H9 (cell line): ENCODE data around the gene YY1. TPM values are rescaled to one million over a fixed set of nuclear protein-coding genes. Genes with fewer than 3 reads are reported as not detected.
A peak's percentile ranks its signal among the peaks of the same experiment; 100 is the strongest.

ENCODE experiments used
- DNase-seq: peaks from one replicate; pipeline ENCODE4 v3.0.0-alpha.2; 2017
- H2AFZ ChIP-seq: one replicate; pipeline ENCODE4 v1.6.1; 2013; ENCODE audit warnings: mild to moderate bottlenecking, low read length, control low read depth, moderate library complexity
- H2AK5ac ChIP-seq: 2 replicates; pipeline ENCODE4 v1.6.1; 2013; ENCODE audit warnings: low read length, control low read depth, mixed read lengths; ENCODE audit not compliant: insufficient read length
- H2BK120ac ChIP-seq: one replicate; pipeline ENCODE4 v1.6.1; 2013; ENCODE audit warnings: low read depth, mild to moderate bottlenecking, low read length, control low read depth, inconsistent platforms; ENCODE audit not compliant: poor library complexity, severe bottlenecking
- H2BK12ac ChIP-seq: 2 replicates; pipeline ENCODE4 v1.6.1; 2013; ENCODE audit warnings: low read length, control low read depth, mixed read lengths, low read depth; ENCODE audit not compliant: insufficient read length
- H2BK15ac ChIP-seq: 2 replicates; pipeline ENCODE4 v1.6.1; 2013; ENCODE audit warnings: low read depth, low read length, control low read depth
- H2BK20ac ChIP-seq: one replicate; pipeline ENCODE4 v1.6.1; 2013; ENCODE audit warnings: low read depth, mild to moderate bottlenecking, low read length, control low read depth, inconsistent platforms; ENCODE audit not compliant: poor library complexity, severe bottlenecking
- H2BK5ac ChIP-seq: 2 replicates; pipeline ENCODE4 v1.6.1; 2013; ENCODE audit warnings: low read length, control low read depth, mixed read lengths; ENCODE audit not compliant: insufficient read length
- H3K14ac ChIP-seq: 2 replicates; pipeline ENCODE4 v1.6.1; 2013; ENCODE audit warnings: low read length, control low read depth; ENCODE audit not compliant: insufficient read depth
- H3K18ac ChIP-seq: 2 replicates; pipeline ENCODE4 v1.6.1; 2013; ENCODE audit warnings: low read depth, mild to moderate bottlenecking, mixed read lengths, low read length, control low read depth; ENCODE audit not compliant: insufficient read length
- H3K23ac ChIP-seq: 2 replicates; pipeline ENCODE4 v1.6.1; 2013; ENCODE audit warnings: low read length, control low read depth, mixed read lengths, low read depth; ENCODE audit not compliant: insufficient read length
- H3K23me2 ChIP-seq: 2 replicates; pipeline ENCODE4 v1.6.1; 2013; ENCODE audit warnings: low read depth, mild to moderate bottlenecking, mixed read lengths, low read length, control low read depth; ENCODE audit not compliant: insufficient read length, poor library complexity, severe bottlenecking
- H3K27ac ChIP-seq: 2 replicates; pipeline ENCODE4 v1.5.1; 2013; ENCODE audit warnings: low read length, control low read depth, mixed read lengths, low read depth; ENCODE audit not compliant: insufficient read length
- H3K27me3 ChIP-seq: 2 replicates; pipeline ENCODE4 v1.6.1; 2013; ENCODE audit warnings: low read length, control low read depth, inconsistent platforms; ENCODE audit not compliant: insufficient read depth
- H3K4ac ChIP-seq: 2 replicates; pipeline ENCODE4 v1.6.1; 2013; ENCODE audit warnings: low read depth, mild to moderate bottlenecking, control low read depth, inconsistent platforms, low read length, moderate library complexity
- H3K4me1 ChIP-seq: 2 replicates; pipeline ENCODE4 v1.6.1; 2013; ENCODE audit warnings: low read length, control low read depth, inconsistent platforms; ENCODE audit not compliant: insufficient read depth
- H3K4me2 ChIP-seq: 2 replicates; pipeline ENCODE4 v1.6.1; 2013; ENCODE audit warnings: low read length, control low read depth, mixed read lengths; ENCODE audit not compliant: insufficient read length, insufficient read depth
- H3K56ac ChIP-seq: 2 replicates; pipeline ENCODE4 v1.6.1; 2013; ENCODE audit warnings: low read depth, mild to moderate bottlenecking, mixed read lengths, low read length, control low read depth; ENCODE audit not compliant: insufficient read length
- H3K79me1 ChIP-seq: 2 replicates; pipeline ENCODE4 v1.6.1; 2013; ENCODE audit warnings: low read depth, mild to moderate bottlenecking, moderate library complexity, low read length, control low read depth, inconsistent platforms; ENCODE audit not compliant: insufficient read depth, poor library complexity, severe bottlenecking
- H3K79me2 ChIP-seq: 2 replicates; pipeline ENCODE4 v1.6.1; 2013; ENCODE audit warnings: low read length, control low read depth, inconsistent platforms; ENCODE audit not compliant: insufficient read depth
- H3K9ac ChIP-seq: 2 replicates; pipeline ENCODE4 v1.6.1; 2013; ENCODE audit warnings: low read length, control low read depth, mixed read lengths; ENCODE audit not compliant: insufficient read length; ENCODE audit errors: extremely low read depth
- H3K9me3 ChIP-seq: one replicate; pipeline ENCODE4 v1.6.1; 2013; ENCODE audit warnings: low read depth, low read length, inconsistent platforms; ENCODE audit not compliant: control insufficient read depth
- H3T11ph ChIP-seq: one replicate; pipeline ENCODE4 v1.6.1; 2013; ENCODE audit warnings: mild to moderate bottlenecking, low read length, control low read depth, inconsistent platforms
- H4K20me1 ChIP-seq: one replicate; pipeline ENCODE4 v1.6.1; 2013; ENCODE audit not compliant: control insufficient read depth, insufficient read length, insufficient read depth
- H4K5ac ChIP-seq: 2 replicates; pipeline ENCODE4 v1.6.1; 2013; ENCODE audit warnings: low read depth, mild to moderate bottlenecking, mixed read lengths, low read length, control low read depth; ENCODE audit not compliant: insufficient read length
- H4K8ac ChIP-seq: replicated peaks from 2 replicates; pipeline ENCODE4 v1.6.1; 2013; ENCODE audit warnings: low read length, control low read depth, mixed read lengths, low read depth; ENCODE audit not compliant: insufficient read length
- H4K91ac ChIP-seq: 2 replicates; pipeline ENCODE4 v1.6.1; 2013; ENCODE audit warnings: low read depth, mild to moderate bottlenecking, moderate library complexity, mixed read lengths, low read length, control low read depth; ENCODE audit not compliant: insufficient read length
- H3K27ac Mint-ChIP-seq, 3 experiments: 2 replicates in 2 of 3; 3 replicates in 1 of 3; pipeline ENCODE4 v1.8.0; 2020 to 2021; ENCODE audit warnings: mixed read lengths in 3 of 3, mild to moderate bottlenecking in 1 of 3, moderate library complexity in 1 of 3
- H3K27me3 Mint-ChIP-seq: 2 replicates; pipeline ENCODE4 v1.8.0; 2021; ENCODE audit warnings: low read depth, mild to moderate bottlenecking, moderate library complexity, mixed read lengths
- H3K36me3 Mint-ChIP-seq, 3 experiments: 2 replicates in 2 of 3; 3 replicates in 1 of 3; pipeline ENCODE4 v1.8.0; 2020 to 2021; ENCODE audit warnings: low read depth in 3 of 3, mixed read lengths in 3 of 3; ENCODE audit not compliant: insufficient read depth in 1 of 3
- H3K4me1 Mint-ChIP-seq, 2 experiments: 2 replicates each; pipeline ENCODE4 v1.8.0; 2020; ENCODE audit warnings: mixed read lengths in 2 of 2
- H3K4me3 Mint-ChIP-seq, 2 experiments: 2 replicates in 1 of 2; 3 replicates in 1 of 2; pipeline ENCODE4 v1.8.0; 2020 to 2021; ENCODE audit warnings: mild to moderate bottlenecking in 2 of 2, mixed read lengths in 2 of 2, moderate library complexity in 1 of 2
- H3K9me3 Mint-ChIP-seq, 2 experiments: 2 replicates in 1 of 2; 3 replicates in 1 of 2; pipeline ENCODE4 v1.8.0; 2020; ENCODE audit warnings: mild to moderate bottlenecking in 2 of 2, mixed read lengths in 2 of 2, moderate library complexity in 1 of 2
- WGBS: extraction: QIAGEN DNeasy Blood & Tissue Kit; methylation state at CpG from one replicate; pipeline ENCODE4 v1.1.7; 2013; ENCODE audit warnings: missing lambda C conversion rate, low lambda C conversion rate, mixed read lengths; ENCODE audit not compliant: insufficient read length; ENCODE audit errors: extremely low coverage; 5-methylcytosine and 5-hydroxymethylcytosine counted together
- total RNA-seq: library from RNA; stranded (reverse); gene quantifications from 2 replicates; pipeline ENCODE4 v1.2.1, GENCODE V29; 2021
- TF ChIP-seq, protein P1 (sequence below): fragments of 200-600 bp; sonication (generic); conservative IDR thresholded peaks from 3 replicates; pipeline ENCODE4 v1.8.0; 2021; ENCODE audit warnings: antibody characterized with exemption, mild to moderate bottlenecking

Gene YY1
- total RNA-seq, 1 experiment from 2014 or later: 103 TPM

DNA sequence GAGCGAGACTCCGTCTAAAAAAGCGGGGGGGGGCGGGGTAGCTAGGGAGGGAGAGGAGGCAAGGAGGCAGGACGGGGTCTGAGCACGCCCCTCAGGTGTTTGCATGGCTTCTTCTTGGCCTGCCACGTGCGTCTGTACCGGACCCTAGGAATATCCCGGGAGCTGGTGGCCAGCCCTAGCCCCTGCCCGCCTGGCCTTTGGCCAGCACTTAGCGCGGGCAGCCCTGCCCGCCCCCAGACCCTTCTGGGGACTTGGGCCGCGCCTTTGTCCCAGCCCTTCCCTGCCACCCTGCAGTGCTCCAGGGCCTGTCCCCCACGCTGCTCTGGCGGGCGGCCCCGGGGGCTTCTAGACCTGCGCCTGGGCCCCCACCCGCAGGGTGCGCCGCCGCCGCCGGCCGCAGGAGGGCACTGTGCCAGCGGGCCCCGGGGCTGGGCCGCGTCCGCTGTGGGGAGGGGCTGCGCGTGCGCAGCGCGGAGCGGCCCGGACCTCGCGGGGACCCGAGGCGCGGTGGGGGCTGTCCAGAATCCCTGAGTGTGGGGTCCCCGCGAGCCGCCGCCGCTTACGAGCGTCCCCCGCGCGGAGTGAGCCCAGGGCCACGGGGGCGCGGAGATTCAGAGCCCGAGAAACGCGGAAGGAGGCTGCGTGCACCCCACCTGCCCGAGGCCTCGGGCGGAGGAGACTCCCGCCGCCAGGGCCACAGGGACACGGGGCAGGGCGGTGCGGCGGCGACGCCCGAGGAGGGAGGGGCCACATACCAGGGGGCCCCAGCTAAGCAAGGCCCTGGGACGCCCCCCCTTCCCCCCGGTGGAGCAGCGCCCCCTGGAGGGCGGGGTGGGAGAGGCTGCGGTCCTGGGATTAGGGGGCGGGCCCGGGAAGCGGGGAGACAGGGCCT, 46.3 kb downstream of the YY1 start:
- no peak overlapping the region for H4K8ac ChIP-seq
- no peaks in the 10 kb centered on the region for H3K27me3 ChIP-seq
- peak overlapping the region; percentile 93 for H3K14ac ChIP-seq
- no peak overlapping the region for H2BK12ac ChIP-seq
- H3K79me2 ChIP-seq: no peaks in the 10 kb centered on the region
- H4K20me1 ChIP-seq: no peaks in the 10 kb centered on the region
- H3K4me1 ChIP-seq: no peaks in the 10 kb centered on the region; the same call in 1 of the 2 replicates
- Mint-ChIP-seq H3K27me3 (no peaks in the 10 kb centered on the region), H3K9me3 (no peaks in the 10 kb centered on the region), H3K27ac (no peak overlapping the region), H3K36me3 (peaks cover 5 to 30% (median 28%) of the 10 kb centered on the region in 3 experiments), H3K4me3 (peak overlapping the region; percentile 53 to 72; a peak in 4 of 5 replicates), H3K4me1 (peaks cover 29 to 36% of the 10 kb centered on the region in 2 experiments)
- no peak overlapping the region for H4K5ac ChIP-seq
- no peak overlapping the region for H2AFZ ChIP-seq
- no peak overlapping the region for H3K23ac ChIP-seq
- no peak overlapping the region for H3K9ac ChIP-seq
- H3K18ac ChIP-seq: peak overlapping the region; percentile 87
- no peaks in the 10 kb centered on the region for H3K79me1 ChIP-seq
- no CpG with 5 or more reads among the region's 82 CpGs for WGBS
- TF ChIP-seq, protein P1, sequence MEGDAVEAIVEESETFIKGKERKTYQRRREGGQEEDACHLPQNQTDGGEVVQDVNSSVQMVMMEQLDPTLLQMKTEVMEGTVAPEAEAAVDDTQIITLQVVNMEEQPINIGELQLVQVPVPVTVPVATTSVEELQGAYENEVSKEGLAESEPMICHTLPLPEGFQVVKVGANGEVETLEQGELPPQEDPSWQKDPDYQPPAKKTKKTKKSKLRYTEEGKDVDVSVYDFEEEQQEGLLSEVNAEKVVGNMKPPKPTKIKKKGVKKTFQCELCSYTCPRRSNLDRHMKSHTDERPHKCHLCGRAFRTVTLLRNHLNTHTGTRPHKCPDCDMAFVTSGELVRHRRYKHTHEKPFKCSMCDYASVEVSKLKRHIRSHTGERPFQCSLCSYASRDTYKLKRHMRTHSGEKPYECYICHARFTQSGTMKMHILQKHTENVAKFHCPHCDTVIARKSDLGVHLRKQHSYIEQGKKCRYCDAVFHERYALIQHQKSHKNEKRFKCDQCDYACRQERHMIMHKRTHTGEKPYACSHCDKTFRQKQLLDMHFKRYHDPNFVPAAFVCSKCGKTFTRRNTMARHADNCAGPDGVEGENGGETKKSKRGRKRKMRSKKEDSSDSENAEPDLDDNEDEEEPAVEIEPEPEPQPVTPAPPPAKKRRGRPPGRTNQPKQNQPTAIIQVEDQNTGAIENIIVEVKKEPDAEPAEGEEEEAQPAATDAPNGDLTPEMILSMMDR: peak; percentile 91
- no peak overlapping the region for H4K91ac ChIP-seq
- no peak overlapping the region for H2BK15ac ChIP-seq
- H3K23me2 ChIP-seq: no peaks in the 10 kb centered on the region
- no peak overlapping the region for H2BK120ac ChIP-seq
- no peaks in the 10 kb centered on the region for H3K9me3 ChIP-seq
- H2BK5ac ChIP-seq: no peak overlapping the region
- H2BK20ac ChIP-seq: no peak overlapping the region
- H3K56ac ChIP-seq: no peak overlapping the region
- peak; percentile 91 for DNase-seq
- no peak overlapping the region for H3K27ac ChIP-seq
- no peak overlapping the region for H2AK5ac ChIP-seq
- no peak overlapping the region for H3K4ac ChIP-seq
- H3K4me2 ChIP-seq: no peak overlapping the region
- no peak overlapping the region for H3T11ph ChIP-seq
